Measurements from ENCODE around the gene ZDHHC8. TPM values are rescaled to one million over a fixed set of nuclear protein-coding genes. Genes with fewer than 3 reads are reported as not detected.

Gene ZDHHC8
- polyA plus RNA-seq, 1 donor = 34.1 TPM

DNA sequence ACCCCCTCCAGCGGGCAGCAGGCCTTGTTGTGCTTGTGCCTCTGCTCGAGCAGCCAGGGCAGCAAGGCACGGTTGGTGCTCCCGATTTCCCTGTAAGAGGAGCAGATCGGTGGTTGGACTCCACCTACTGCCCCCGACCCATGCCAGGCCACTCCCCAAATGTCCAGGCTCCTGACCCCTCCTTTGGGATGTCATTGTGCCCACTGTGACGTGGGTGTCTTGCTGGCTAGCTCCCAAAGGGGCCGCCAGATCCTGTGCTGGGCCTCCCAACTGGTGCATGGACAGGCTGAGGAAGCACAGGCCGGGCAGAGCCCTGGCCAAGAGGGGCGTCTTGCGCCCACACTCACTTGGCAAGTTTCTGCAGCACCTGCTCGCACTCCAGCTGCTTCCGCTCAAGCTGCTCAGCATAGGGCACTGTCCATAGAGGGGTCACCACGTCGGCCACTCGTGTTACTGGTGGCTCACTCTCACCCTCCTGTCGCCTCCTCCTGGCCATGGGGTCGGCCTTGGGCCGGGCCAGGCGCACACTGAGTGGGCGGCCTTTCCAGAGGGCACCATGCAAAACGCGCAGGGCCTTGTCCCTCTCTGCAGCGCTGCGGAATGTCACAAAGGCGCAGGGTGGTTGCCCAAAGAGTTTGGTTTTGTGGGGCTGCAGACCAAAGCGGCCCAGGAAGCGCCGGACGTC, 15.8 kb upstream of the ZDHHC8 start, which contains the start of gene RANBP1:
Gene RANBP1 (plus strand): TSS at position 414 of the 685 bp plus-strand sequence. CDS start 81 bp downstream, at position 495.
- peaks cover 9% of the 10 kb centered on the region for H3K4me1 ChIP-seq (ENCODE audit: control insufficient read depth, insufficient read depth, low read length)
- peak within 1 kb of the TSS; percentile 96 for H3K4me3 ChIP-seq (ENCODE audit: low read length)
- peak within 1 kb of the TSS; percentile 61 for H3K27ac ChIP-seq (ENCODE audit: low read length)
- WGBS (ENCODE audit: insufficient coverage, low lambda C conversion rate) = 60% methylated on average over 1 of the region's 30 CpGs
- H3K9me3 ChIP-seq (ENCODE audit: control insufficient read depth, low read depth, low read length) = no peaks in the 10 kb centered on the region
- peak in 1 of 2 donors; percentile 30 for DNase-seq
- no peaks in the 10 kb centered on the region for H3K27me3 ChIP-seq (ENCODE audit: control insufficient read depth, insufficient read depth, low read length)
- peaks cover 66% of the 10 kb centered on the region for H3K36me3 ChIP-seq (ENCODE audit: control insufficient read depth, insufficient read depth, low read length)

DNA sequence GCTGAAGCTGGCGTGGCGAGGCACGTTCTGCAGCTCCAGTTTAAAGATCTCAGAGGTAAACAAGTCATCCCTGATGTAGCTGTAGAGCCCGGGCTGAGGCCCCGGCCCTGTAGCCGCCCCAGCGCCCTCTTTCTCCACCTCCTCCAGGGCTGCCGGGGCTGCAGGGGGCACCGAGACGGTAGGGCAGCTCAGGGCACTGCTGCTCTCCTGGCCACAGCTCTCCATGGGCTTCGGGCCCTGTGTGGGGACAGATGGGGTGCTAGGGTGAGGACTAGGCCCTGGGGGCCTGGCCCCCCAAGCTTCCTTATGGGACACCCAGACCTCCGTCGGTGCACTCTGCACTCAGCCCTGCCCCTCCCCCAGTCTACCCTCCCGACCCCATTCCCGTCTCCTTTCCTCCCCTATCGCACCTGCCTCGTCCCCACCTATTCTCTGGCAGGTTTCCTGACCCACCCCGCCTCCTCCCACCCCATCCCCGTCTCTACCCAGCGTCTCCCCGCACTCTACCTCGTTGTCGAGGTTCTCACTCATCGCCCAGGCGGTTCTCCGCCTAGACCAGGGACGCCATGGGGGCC, 15.1 kb upstream of the ZDHHC8 start:
- Histone ChIP-seq H3K36me3 (ENCODE audit: control insufficient read depth, insufficient read depth, low read length) (peaks cover 63% of the 10 kb centered on the region), H3K4me1 (ENCODE audit: control insufficient read depth, insufficient read depth, low read length) (peaks cover 9% of the 10 kb centered on the region)
- DNase-seq = no peak

DNA sequence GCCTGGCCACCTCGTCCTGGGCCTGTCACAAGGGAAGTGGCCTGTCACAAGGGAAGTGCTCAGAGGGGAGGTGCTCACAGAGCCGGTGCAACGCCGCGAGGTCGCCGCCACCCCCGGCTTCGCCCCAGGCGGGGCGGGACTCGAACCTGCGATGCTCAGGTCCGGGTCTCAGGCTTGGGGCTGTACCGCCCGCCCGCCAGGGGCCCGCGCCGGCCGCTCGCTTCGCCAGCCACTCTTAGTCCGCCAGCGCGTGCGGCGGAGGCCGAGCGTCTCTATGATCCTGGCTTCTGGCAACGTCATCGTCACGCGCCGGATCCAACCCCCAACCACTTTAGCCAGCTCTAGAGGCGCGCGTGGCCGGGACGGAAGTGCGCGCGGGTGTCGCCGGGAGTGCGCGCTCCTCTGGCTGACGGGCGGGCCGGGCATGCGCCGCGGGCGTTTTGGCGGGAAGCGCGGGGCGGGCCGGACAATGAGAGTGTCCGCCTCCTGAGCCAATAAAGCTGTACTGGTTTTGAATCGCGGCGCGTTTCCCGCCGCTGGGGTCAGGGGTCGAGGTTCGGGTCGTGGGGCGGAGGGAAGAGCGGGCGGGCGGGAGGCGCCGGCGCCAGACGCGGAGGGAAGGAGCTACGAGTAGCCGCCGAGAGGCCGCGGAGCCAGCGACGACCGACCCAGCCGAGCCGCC, 14.5 kb upstream of the ZDHHC8 start, which contains the start of gene TRMT2A:
Gene TRMT2A (minus strand): TSS at position 276 of the 682 bp plus-strand sequence. CDS start 320 bp downstream, outside the sequence.
- Histone ChIP-seq H3K27me3 (ENCODE audit: control insufficient read depth, insufficient read depth, low read length) (no peaks in the 10 kb centered on the region), H3K9me3 (ENCODE audit: control insufficient read depth, low read depth, low read length) (no peaks in the 10 kb centered on the region), H3K36me3 (ENCODE audit: control insufficient read depth, insufficient read depth, low read length) (peaks cover 65% of the 10 kb centered on the region), H3K4me3 (ENCODE audit: low read length) (peak within 1 kb of the TSS; percentile 96), H3K4me1 (ENCODE audit: control insufficient read depth, insufficient read depth, low read length) (peaks cover 9% of the 10 kb centered on the region), H3K27ac (ENCODE audit: low read length) (peak within 1 kb of the TSS; percentile 61)
- no CpG with 5 or more reads among the region's 88 CpGs for WGBS (ENCODE audit: insufficient coverage, low lambda C conversion rate)
- peak; percentile 98 to 99 for DNase-seq

More for the DNA sequence above, 15.1 kb upstream of the ZDHHC8 start:
- Histone ChIP-seq H3K9me3 (ENCODE audit: control insufficient read depth, low read depth, low read length) (no peaks in the 10 kb centered on the region), H3K4me3 (ENCODE audit: low read length) (peak overlapping the region; percentile 96), H3K27me3 (ENCODE audit: control insufficient read depth, insufficient read depth, low read length) (no peaks in the 10 kb centered on the region), H3K27ac (ENCODE audit: low read length) (peak overlapping the region; percentile 61)
- WGBS (ENCODE audit: insufficient coverage, low lambda C conversion rate) = no CpG with 5 or more reads among the region's 27 CpGs

GRCh38 chr22:20117633-20118299, 13.8 kb upstream of the ZDHHC8 start:
- Histone ChIP-seq H3K36me3 (ENCODE audit: control insufficient read depth, insufficient read depth, low read length) (peaks cover 62% of the 10 kb centered on the region), H3K9me3 (ENCODE audit: control insufficient read depth, low read depth, low read length) (no peaks in the 10 kb centered on the region), H3K4me1 (ENCODE audit: control insufficient read depth, insufficient read depth, low read length) (peaks cover 9% of the 10 kb centered on the region), H3K27me3 (ENCODE audit: control insufficient read depth, insufficient read depth, low read length) (no peaks in the 10 kb centered on the region), H3K27ac (ENCODE audit: low read length) (no peak overlapping the region), H3K4me3 (ENCODE audit: low read length) (peak overlapping the region; percentile 56)
- WGBS (ENCODE audit: insufficient coverage, low lambda C conversion rate) = no CpG with 5 or more reads among the region's 66 CpGs
- peak in 1 of 2 donors; percentile 39 for DNase-seq

DNA sequence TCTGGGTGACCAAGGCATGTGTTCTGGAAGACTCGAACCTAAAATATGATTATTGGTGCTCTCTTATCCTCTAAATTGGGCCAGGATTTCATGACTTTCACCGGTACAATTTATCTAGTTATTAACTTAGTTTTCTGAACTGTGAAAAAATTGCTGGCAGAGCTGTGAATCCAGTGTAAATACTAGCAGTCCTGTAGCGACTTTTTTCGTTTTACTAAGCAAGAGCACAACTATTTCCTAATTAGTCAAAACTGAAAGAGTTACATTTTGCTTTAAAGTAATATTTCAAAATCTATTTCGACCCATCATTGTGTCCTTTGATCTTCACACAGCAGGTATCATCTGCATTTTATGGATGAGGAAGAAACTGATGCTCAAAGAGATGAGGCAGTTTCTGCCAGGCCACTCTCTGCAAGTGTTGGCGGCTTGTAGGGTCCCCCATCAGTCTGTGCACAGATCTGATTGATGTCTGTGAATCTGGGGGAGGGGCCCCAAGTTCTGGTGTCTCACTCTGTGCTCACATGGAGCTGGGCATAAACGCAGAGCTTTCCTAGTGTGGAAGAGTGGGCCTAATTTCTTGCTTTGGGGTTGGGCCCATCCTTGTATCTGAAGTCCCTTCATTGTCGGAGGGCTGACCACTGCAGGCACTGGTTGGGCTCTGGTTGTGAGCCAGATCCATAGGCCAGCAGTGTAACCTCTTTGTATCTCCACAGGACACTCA, 13.1 kb upstream of the ZDHHC8 start:
- Histone ChIP-seq H3K27me3 (ENCODE audit: control insufficient read depth, insufficient read depth, low read length) (no peaks in the 10 kb centered on the region), H3K27ac (ENCODE audit: low read length) (no peak overlapping the region), H3K4me3 (ENCODE audit: low read length) (peak overlapping the region; percentile 56), H3K36me3 (ENCODE audit: control insufficient read depth, insufficient read depth, low read length) (peaks cover 57% of the 10 kb centered on the region), H3K9me3 (ENCODE audit: control insufficient read depth, low read depth, low read length) (no peaks in the 10 kb centered on the region), H3K4me1 (ENCODE audit: control insufficient read depth, insufficient read depth, low read length) (peaks cover 9% of the 10 kb centered on the region)
- DNase-seq = no peak
- WGBS (ENCODE audit: insufficient coverage, low lambda C conversion rate) = 0% methylated on average over 2 of the region's 8 CpGs

DNA sequence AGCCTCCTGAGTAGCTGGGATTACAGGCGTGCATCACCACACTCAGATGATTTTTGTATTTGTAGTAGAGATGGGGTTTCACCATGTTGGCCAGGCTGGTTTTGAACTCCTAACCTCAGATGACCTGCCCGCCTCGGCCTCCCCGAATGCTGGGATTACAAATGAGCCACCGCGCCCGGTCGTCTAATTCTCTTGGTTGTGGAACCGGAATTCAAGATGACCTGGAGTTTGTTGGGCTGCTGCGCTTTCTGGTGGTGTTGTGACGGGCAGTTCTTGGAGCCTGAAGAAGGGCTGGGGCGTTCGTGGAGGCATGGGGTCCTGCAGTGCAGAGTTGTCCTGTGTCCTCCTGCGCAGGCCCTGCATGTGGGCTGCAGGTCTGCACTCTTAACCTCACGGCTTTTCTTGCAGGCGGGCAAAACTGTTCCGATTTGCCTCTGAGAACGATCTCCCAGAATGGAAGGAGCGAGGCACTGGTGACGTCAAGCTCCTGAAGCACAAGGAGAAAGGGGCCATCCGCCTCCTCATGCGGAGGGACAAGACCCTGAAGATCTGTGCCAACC, 9.7 kb upstream of the ZDHHC8 start:
- Histone ChIP-seq H3K27me3 (ENCODE audit: control insufficient read depth, insufficient read depth, low read length) (no peaks in the 10 kb centered on the region), H3K27ac (ENCODE audit: low read length) (no peak overlapping the region), H3K9me3 (ENCODE audit: control insufficient read depth, low read depth, low read length) (no peaks in the 10 kb centered on the region), H3K4me1 (ENCODE audit: control insufficient read depth, insufficient read depth, low read length) (peaks cover 3% of the 10 kb centered on the region), H3K4me3 (ENCODE audit: low read length) (no peak overlapping the region), H3K36me3 (ENCODE audit: control insufficient read depth, insufficient read depth, low read length) (peaks cover 68% of the 10 kb centered on the region)
- DNase-seq = no peak
- WGBS (ENCODE audit: insufficient coverage, low lambda C conversion rate) = no CpG with 5 or more reads among the region's 22 CpGs

GRCh38 chr22:20123366-20124082, 8.1 kb upstream of the ZDHHC8 start:
- Histone ChIP-seq H3K4me1 (ENCODE audit: control insufficient read depth, insufficient read depth, low read length) (peaks cover 3% of the 10 kb centered on the region), H3K9me3 (ENCODE audit: control insufficient read depth, low read depth, low read length) (no peaks in the 10 kb centered on the region), H3K27ac (ENCODE audit: low read length) (no peak overlapping the region), H3K27me3 (ENCODE audit: control insufficient read depth, insufficient read depth, low read length) (no peaks in the 10 kb centered on the region), H3K36me3 (ENCODE audit: control insufficient read depth, insufficient read depth, low read length) (peaks cover 79% of the 10 kb centered on the region), H3K4me3 (ENCODE audit: low read length) (no peak overlapping the region)
- no peak for DNase-seq
- no CpG with 5 or more reads among the region's 13 CpGs for WGBS (ENCODE audit: insufficient coverage, low lambda C conversion rate)

- WGBS (ENCODE audit: insufficient coverage, low lambda C conversion rate) = no CpG with 5 or more reads among the region's 11 CpGs
- Histone ChIP-seq H3K27ac (ENCODE audit: low read length) (no peak overlapping the region), H3K27me3 (ENCODE audit: control insufficient read depth, insufficient read depth, low read length) (no peaks in the 10 kb centered on the region), H3K4me1 (ENCODE audit: control insufficient read depth, insufficient read depth, low read length) (peaks cover 5% of the 10 kb centered on the region), H3K36me3 (ENCODE audit: control insufficient read depth, insufficient read depth, low read length) (peaks cover 74% of the 10 kb centered on the region), H3K4me3 (ENCODE audit: low read length) (no peak overlapping the region), H3K9me3 (ENCODE audit: control insufficient read depth, low read depth, low read length) (no peaks in the 10 kb centered on the region)
- DNase-seq = no peak
Observed at GRCh38 chr22:20124083-20124787, 7.4 kb upstream of the ZDHHC8 start.

All from large intestine (tissue), 3 donors.